HCT116 (cell line): ENCODE data around the gene SLC16A11. TPM values are rescaled to one million over a fixed set of nuclear protein-coding genes. Genes with fewer than 3 reads are reported as not detected.

Source experiments
- ATAC-seq: fragments of 200-7000 bp; cut with Tn5 transposase; 2 replicates; pipeline ENCODE4 v1.9.1; 2020; ENCODE audit warnings: mild to moderate bottlenecking, moderate library complexity
- BruUV-seq: library from RNA; stranded (reverse); fragments of 400-500 nt; replicated peaks from 2 replicates; lab custom pipeline; 2021; lab: Mats Ljungman, UMichigan
- CTCF ChIA-PET: fragments of 300-600 bp; sonication (Branson Sonifier 250); formaldehyde crosslinking; loops from one replicate; lab custom pipeline; 2021; ENCODE audit warnings: antibody characterized with exemption; lab: Charles Lee
- POLR2A ChIA-PET: fragments of 300-600, 350-600 bp; sonication (Branson Sonifier 250); formaldehyde crosslinking; loops from one replicate; lab custom pipeline; 2021; ENCODE audit warnings: antibody characterized with exemption; lab: Charles Lee
- RAD21 ChIA-PET, 2 experiments: fragments of 300-600 bp; sonication (Branson Sonifier 250); formaldehyde crosslinking; loops; one replicate each; lab custom pipeline; 2023; ENCODE audit warnings: low total read pairs in 2 of 2; ENCODE audit not compliant: uncharacterized antibody in 2 of 2, unreplicated experiment in 2 of 2, low non-redundant PET in 1 of 2; lab: Charles Lee
- DNase-seq: peaks from one replicate; pipeline ENCODE4 v3.0.0-alpha.2; 2010; ENCODE audit warnings: low read depth, low spot score
- H2AFZ ChIP-seq: fragments of 200-600 bp; shearing (Covaris generic), sonication (generic); 2 replicates; pipeline ENCODE4 v1.6.1; 2017; ENCODE audit warnings: low read depth, mixed run types, mixed read lengths, antibody characterized with exemption, low read length; ENCODE audit not compliant: poor library complexity, severe bottlenecking
- H3K27ac ChIP-seq: 2 replicates; pipeline ENCODE4 v1.5.1; 2012; ENCODE audit warnings: low read depth, low read length
- H3K27me3 ChIP-seq: fragments of 200-600 bp; sonication (generic); 2 replicates; pipeline ENCODE4 v1.6.1; 2016; ENCODE audit warnings: mixed run types, low read length, mixed read lengths; ENCODE audit not compliant: insufficient read depth
- H3K36me3 ChIP-seq, 2 experiments: fragments of 200-500 bp in 1 of 2; fragments of 200-600 bp in 1 of 2; sonication (Bioruptor generic) in 1 of 2; sonication (generic) in 1 of 2; 2 replicates each; pipeline versions ENCODE4 v1.5.1 to v1.6.1; 2014 to 2016; ENCODE audit warnings: low read length in 2 of 2, inconsistent platforms in 1 of 2, mixed read lengths in 1 of 2, mixed run types in 1 of 2; ENCODE audit not compliant: insufficient read depth in 2 of 2, control insufficient read depth in 1 of 2
- H3K4me1 ChIP-seq, 2 experiments: fragments of 200-600 bp in 1 of 2; sonication (generic) in 1 of 2; 2 replicates each; pipeline versions ENCODE4 v1.5.1 to v1.6.1; 2012 to 2017; ENCODE audit warnings: low read length in 2 of 2, inconsistent platforms in 1 of 2, mild to moderate bottlenecking in 1 of 2, mixed read lengths in 1 of 2, mixed run types in 1 of 2, moderate library complexity in 1 of 2; ENCODE audit not compliant: insufficient read depth in 2 of 2, control insufficient read depth in 1 of 2
- H3K4me2 ChIP-seq: fragments of 200-600 bp; sonication (generic); 2 replicates; pipeline ENCODE4 v1.6.1; 2017; ENCODE audit warnings: mixed run types, low read length, mixed read lengths
- H3K4me3 ChIP-seq, 2 experiments: fragments of 200-600 bp in 1 of 2; sonication (generic) in 1 of 2; replicated peaks in 1 of 2; 2 replicates each; pipeline ENCODE4 v1.5.1; 2011 to 2016; ENCODE audit warnings: low read length in 2 of 2, control low read depth in 1 of 2, low read depth in 1 of 2, mild to moderate bottlenecking in 1 of 2, mixed read lengths in 1 of 2, mixed run types in 1 of 2
- H3K79me2 ChIP-seq: fragments of 200-600 bp; sonication (generic); 2 replicates; pipeline ENCODE4 v1.6.1; 2017; ENCODE audit warnings: mild to moderate bottlenecking, mixed run types, low read length, moderate library complexity, mixed read lengths; ENCODE audit not compliant: insufficient read depth
- H3K9ac ChIP-seq: fragments of 200-600 bp; sonication (generic); 2 replicates; pipeline ENCODE4 v1.6.1; 2016; ENCODE audit warnings: low read length, mixed read lengths
- H3K9me2 ChIP-seq: fragments of 200-600 bp; sonication (generic), shearing (Covaris generic); 2 replicates; pipeline ENCODE4 v1.6.1; 2017; ENCODE audit warnings: mixed run types, mild to moderate bottlenecking, moderate library complexity; ENCODE audit not compliant: insufficient read depth
- H3K9me3 ChIP-seq, 2 experiments: fragments of 200-500 bp in 1 of 2; fragments of 200-600 bp in 1 of 2; sonication (Bioruptor generic) in 1 of 2; sonication (generic) in 1 of 2; 2 replicates each; pipeline ENCODE4 v1.6.1; 2014 to 2017; ENCODE audit warnings: low read length in 2 of 2, mixed read lengths in 2 of 2, inconsistent platforms in 1 of 2, low read depth in 1 of 2, mild to moderate bottlenecking in 1 of 2, mixed run types in 1 of 2, moderate library complexity in 1 of 2; ENCODE audit not compliant: control insufficient read depth in 1 of 2, insufficient read depth in 1 of 2
- H4K20me1 ChIP-seq: fragments of 200-600 bp; sonication (generic), shearing (Covaris generic); 2 replicates; pipeline ENCODE4 v1.6.1; 2017; ENCODE audit warnings: mixed run types, mild to moderate bottlenecking, moderate library complexity; ENCODE audit not compliant: insufficient read depth
- CBX3 ChIP-seq: IDR thresholded peaks from 2 replicates; pipeline ENCODE4 v1.6.1; 2012; ENCODE audit warnings: low read depth
- CEBPB ChIP-seq: IDR thresholded peaks from 2 replicates; pipeline ENCODE4 v1.6.1; 2012; ENCODE audit warnings: low read depth
- EGR1 ChIP-seq: IDR thresholded peaks from 2 replicates; pipeline ENCODE4 v1.6.1; 2012; ENCODE audit warnings: low read depth
- ELF1 ChIP-seq: IDR thresholded peaks from 2 replicates; pipeline ENCODE4 v1.6.1; 2012; ENCODE audit warnings: low read depth, borderline replicate concordance
- EZH2 ChIP-seq: fragments of 200-600 bp; sonication (generic); IDR thresholded peaks from 2 replicates; pipeline ENCODE4 v1.6.1; 2017; ENCODE audit warnings: antibody characterized with exemption, mixed run types
- JUND ChIP-seq: IDR thresholded peaks from 2 replicates; pipeline ENCODE4 v1.6.1; 2012
- POLR2A ChIP-seq: IDR thresholded peaks from 2 replicates; pipeline ENCODE4 v1.7.0; 2011; ENCODE audit warnings: borderline replicate concordance; ENCODE audit not compliant: insufficient read depth, insufficient read length; ENCODE audit errors: extremely low read depth
- RAD21 ChIP-seq: IDR thresholded peaks from 2 replicates; pipeline ENCODE4 v1.6.1; 2012; ENCODE audit warnings: low read depth, mild to moderate bottlenecking
- SP1 ChIP-seq: IDR thresholded peaks from 2 replicates; pipeline ENCODE4 v1.6.1; 2012; ENCODE audit warnings: low read depth
- SRF ChIP-seq: IDR thresholded peaks from 2 replicates; pipeline ENCODE4 v1.6.1; 2012; ENCODE audit warnings: low read depth
- TCF7L2 ChIP-seq: IDR thresholded peaks from 2 replicates; pipeline ENCODE4 v1.7.0; 2011; ENCODE audit warnings: borderline replicate concordance, inconsistent platforms; ENCODE audit not compliant: insufficient read depth, insufficient read length; ENCODE audit errors: extremely low read depth
- YY1 ChIP-seq: IDR thresholded peaks from 2 replicates; pipeline ENCODE4 v1.6.1; 2011; ENCODE audit warnings: low read length, low read depth, moderate library complexity, mild to moderate bottlenecking; ENCODE audit not compliant: insufficient replicate concordance; ENCODE audit errors: extremely low read depth
- ZFX ChIP-seq: fragments of 450-650 bp; IDR thresholded peaks from 2 replicates; pipeline ENCODE4 v1.6.1; 2017
- intact Hi-C: fragments of 100-400 bp; cut with micrococcal nuclease; formaldehyde crosslinking; loops from 2 replicates; pipeline ENCODE4 v1.10.0; 2022
- total RNA-seq: library from RNA; stranded (reverse); gene quantifications from one replicate; pipeline ENCODE4 v1.2.1, GENCODE V29; 2021; ENCODE audit not compliant: unreplicated experiment
- TF ChIP-seq, protein P1 (sequence below): IDR thresholded peaks from 2 replicates; pipeline ENCODE4 v1.6.1; 2012; ENCODE audit warnings: low read depth
- TF ChIP-seq, protein P2 (sequence below): IDR thresholded peaks from 2 replicates; pipeline ENCODE4 v1.6.1; 2011; ENCODE audit warnings: mild to moderate bottlenecking, low read length, moderate library complexity; ENCODE audit not compliant: insufficient replicate concordance; ENCODE audit errors: extremely low read depth

The SLC16A11 gene
- total RNA-seq, 1 experiment from 2014 or later, result not detected

DNA sequence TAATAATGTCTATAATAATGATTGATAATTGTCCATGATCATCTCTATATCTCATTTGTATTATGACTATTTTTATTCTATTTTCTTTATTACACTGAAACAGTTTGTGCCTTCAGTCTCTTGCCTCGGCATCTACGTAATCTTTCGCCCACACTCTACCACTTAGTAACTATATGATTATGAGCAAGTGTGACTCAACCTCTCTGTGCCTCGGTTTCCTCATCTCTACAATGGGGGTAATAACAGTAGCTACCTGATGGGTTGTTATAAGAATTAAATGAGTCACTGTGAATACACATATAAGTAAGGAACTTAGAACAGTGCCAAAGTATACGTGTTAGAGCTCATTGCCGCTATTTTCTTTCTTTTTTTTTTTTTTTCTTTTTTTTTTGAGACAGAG lies 3.7 kb upstream of the SLC16A11 start:
- DNase-seq, result no peak
- peak overlapping the region in 1 of 2 experiments; percentile 65; a peak in 2 of 4 replicates for H3K4me3 ChIP-seq

More for the DNA sequence above, 3.7 kb upstream of the SLC16A11 start:
- intact Hi-C loops, result loop anchor here (5.0 kb wide), 3 partner anchors 250 to 640 kb away; partner anchors contain the start of genes KCTD11, TP53 and WRAP53
- ATAC-seq, result no peak
- Histone ChIP-seq H3K27me3 (no peaks in the 10 kb centered on the region), H3K79me2 (no peaks in the 10 kb centered on the region), H3K36me3 (no peaks in the 10 kb centered on the region), H3K9me2 (no peaks in the 10 kb centered on the region), H3K4me2 (peak overlapping the region; percentile 95), H3K9ac (no peak overlapping the region), H2AFZ (no peak overlapping the region), H3K9me3 (no peaks in the 10 kb centered on the region), H3K4me1 (peaks cover 31 to 54% of the 10 kb centered on the region in 2 experiments), H4K20me1 (no peaks in the 10 kb centered on the region), H3K27ac (no peak overlapping the region)
- POLR2A ChIA-PET, result interaction anchor here (0.8 kb wide), 1 partner anchor 118 kb away, joined by 3 read pairs; no protein-coding TSS in a partner anchor
- RAD21 ChIA-PET, result interaction anchor here in 1 of 2 experiments (2.3 kb wide), 1 partner anchor 130 kb away, joined by 11 read pairs; no protein-coding TSS in a partner anchor
- TF ChIP-seq YY1 (no peak), POLR2A (no peak), RAD21 (no peak), TCF7L2 (no peak), SRF (no peak), SP1 (no peak), ELF1 (no peak), JUND (no peak), EGR1 (no peak), ZFX (no peak), CBX3 (no peak), CEBPB (no peak), EZH2 (no peak)
- TF ChIP-seq, protein P1, sequence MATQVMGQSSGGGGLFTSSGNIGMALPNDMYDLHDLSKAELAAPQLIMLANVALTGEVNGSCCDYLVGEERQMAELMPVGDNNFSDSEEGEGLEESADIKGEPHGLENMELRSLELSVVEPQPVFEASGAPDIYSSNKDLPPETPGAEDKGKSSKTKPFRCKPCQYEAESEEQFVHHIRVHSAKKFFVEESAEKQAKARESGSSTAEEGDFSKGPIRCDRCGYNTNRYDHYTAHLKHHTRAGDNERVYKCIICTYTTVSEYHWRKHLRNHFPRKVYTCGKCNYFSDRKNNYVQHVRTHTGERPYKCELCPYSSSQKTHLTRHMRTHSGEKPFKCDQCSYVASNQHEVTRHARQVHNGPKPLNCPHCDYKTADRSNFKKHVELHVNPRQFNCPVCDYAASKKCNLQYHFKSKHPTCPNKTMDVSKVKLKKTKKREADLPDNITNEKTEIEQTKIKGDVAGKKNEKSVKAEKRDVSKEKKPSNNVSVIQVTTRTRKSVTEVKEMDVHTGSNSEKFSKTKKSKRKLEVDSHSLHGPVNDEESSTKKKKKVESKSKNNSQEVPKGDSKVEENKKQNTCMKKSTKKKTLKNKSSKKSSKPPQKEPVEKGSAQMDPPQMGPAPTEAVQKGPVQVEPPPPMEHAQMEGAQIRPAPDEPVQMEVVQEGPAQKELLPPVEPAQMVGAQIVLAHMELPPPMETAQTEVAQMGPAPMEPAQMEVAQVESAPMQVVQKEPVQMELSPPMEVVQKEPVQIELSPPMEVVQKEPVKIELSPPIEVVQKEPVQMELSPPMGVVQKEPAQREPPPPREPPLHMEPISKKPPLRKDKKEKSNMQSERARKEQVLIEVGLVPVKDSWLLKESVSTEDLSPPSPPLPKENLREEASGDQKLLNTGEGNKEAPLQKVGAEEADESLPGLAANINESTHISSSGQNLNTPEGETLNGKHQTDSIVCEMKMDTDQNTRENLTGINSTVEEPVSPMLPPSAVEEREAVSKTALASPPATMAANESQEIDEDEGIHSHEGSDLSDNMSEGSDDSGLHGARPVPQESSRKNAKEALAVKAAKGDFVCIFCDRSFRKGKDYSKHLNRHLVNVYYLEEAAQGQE, result no peak
- TF ChIP-seq, protein P2, sequence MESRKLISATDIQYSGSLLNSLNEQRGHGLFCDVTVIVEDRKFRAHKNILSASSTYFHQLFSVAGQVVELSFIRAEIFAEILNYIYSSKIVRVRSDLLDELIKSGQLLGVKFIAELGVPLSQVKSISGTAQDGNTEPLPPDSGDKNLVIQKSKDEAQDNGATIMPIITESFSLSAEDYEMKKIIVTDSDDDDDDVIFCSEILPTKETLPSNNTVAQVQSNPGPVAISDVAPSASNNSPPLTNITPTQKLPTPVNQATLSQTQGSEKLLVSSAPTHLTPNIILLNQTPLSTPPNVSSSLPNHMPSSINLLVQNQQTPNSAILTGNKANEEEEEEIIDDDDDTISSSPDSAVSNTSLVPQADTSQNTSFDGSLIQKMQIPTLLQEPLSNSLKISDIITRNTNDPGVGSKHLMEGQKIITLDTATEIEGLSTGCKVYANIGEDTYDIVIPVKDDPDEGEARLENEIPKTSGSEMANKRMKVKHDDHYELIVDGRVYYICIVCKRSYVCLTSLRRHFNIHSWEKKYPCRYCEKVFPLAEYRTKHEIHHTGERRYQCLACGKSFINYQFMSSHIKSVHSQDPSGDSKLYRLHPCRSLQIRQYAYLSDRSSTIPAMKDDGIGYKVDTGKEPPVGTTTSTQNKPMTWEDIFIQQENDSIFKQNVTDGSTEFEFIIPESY, result no peak
- no TSS peak for BruUV-seq
- CTCF ChIA-PET, result interaction anchor here (0.6 to 5.4 kb wide), 3 partner anchors 8 to 118 kb away, joined by 3 to 53 read pairs (median 4); no protein-coding TSS in a partner anchor
